ENCODE data around the gene MSS51.
"Not testable (repeated sequence)": the region's sequence is repeated elsewhere in the genome, so short reads cannot be mapped to it uniquely, and the experiment has no call there.

The MSS51 gene

DNA sequence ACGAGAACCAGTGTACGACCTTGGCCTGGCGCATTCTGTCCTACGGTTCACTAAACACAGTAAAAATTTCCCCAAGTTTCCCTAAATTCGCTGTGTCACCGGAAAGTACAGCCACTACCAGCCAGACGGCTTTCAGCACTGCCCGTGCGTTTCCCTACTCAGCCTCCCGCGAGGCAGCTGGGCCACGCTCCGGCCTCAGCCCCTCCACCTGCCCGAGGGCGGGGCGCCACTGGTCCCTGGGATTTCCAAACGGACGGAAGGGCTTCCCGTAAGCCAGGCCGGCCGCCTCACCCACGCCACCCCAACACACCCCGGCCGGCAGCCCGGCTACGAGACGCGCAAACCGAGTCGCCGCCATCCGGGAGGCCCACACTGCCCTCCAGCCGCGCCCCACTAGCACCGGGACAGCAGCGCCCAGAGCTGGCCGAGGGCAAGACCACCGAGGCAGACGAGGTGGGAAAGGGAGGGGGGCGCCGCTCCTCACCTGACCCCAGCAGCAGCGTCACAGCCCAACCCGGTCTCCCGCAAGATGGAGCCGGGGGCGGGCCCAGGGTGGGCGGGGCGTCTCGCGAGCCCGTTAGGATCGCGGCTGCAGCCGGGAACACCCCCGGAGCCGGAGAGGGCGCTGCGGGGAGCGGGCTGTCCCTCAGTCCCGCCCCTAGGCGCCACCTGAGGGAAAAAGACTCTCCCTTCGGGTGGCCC is 19.7 kb downstream of the MSS51 start, which contains the start of gene ANXA7:
Gene ANXA7, minus strand, starts transcription at position 531 of the 702 bp plus-strand sequence. CDS start 13,202 bp downstream, outside the sequence.
- DNase-seq, result peak; percentile 62

DNA sequence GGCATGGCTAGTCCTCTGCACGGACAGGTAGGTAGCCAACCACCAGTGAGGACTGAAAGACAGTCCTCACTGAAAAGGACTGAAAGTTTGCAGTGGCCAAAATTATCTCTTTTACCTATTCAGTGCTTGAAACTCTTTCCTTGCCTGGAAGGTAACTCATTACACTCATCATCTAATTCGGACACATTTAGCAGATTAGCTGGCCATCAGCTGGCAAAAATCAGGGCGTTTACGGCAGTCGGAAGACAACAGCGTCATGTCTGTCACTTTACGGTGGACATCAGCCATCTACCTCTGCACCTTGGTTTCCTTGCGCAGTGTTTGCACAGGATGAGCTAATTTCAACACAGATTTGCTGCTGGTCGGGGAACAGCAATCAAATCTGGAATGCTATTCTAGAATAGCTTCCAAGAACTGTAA is 20.2 kb downstream of the MSS51 start:
- peak; percentile 34 for DNase-seq

DNA sequence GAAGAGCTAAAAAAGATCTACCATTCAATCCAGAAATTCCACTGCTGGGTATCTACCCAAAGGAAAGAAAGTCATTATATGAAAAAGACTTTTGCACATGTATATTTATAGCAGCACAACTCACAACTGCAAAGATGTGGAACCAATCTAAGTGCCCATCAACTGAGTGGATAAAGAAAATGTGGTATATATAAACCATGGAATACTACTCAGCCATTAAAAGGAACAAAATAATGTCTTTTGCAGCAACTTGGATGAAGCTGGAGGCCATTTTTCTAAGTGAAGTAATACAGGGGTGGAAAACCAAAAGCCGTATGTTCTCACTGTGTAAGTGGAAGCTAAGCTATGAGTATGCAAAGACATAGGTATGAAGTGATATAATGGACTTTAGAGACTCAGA is 22.5 kb downstream of the MSS51 start:
- no peak for DNase-seq

DNA sequence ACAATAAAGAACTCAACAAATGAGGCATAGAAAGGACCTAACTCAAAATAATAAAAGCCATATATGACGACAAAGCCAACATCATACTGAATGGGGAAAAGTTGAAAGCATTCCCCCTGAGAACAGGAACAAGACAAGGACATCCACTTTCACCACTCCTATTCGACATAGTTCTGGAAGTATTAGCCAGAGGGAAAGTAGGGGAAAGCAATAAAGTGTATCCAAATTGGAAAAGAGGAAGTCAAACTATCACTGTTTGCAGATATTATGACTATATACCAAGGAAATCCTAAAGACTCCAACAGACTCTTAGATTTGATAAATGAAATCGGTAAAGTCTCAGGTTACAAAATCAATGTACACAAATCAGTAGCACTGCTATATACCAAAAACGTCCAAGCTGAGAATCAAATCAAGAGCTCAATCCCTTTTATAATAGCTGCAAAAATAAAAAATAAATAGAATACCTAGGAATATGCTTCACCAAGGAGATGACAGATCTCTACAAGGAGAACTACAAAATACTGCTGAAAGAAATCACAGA is 24.3 kb downstream of the MSS51 start:
- no peak for DNase-seq

DNA sequence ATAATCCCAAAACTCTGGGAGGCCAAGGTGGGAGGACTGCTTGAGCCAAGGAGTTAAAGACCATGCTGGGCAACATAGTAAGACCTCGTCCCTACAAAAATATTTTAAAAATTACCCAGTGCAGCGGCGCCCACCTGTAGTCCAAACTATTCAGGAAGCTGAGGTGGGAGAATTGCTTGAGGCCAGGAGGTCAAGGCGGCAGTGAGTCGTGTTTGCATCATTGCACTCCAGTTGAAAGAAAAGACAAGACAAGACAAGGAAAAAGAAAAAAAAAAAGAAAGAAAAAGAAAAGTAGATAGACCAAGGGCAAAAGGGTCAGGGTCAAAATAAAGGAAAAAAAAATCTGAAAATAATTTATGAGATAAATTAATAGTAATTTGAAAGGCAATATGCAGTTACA is 25.3 kb downstream of the MSS51 start:
- DNase-seq, result no peak

DNA sequence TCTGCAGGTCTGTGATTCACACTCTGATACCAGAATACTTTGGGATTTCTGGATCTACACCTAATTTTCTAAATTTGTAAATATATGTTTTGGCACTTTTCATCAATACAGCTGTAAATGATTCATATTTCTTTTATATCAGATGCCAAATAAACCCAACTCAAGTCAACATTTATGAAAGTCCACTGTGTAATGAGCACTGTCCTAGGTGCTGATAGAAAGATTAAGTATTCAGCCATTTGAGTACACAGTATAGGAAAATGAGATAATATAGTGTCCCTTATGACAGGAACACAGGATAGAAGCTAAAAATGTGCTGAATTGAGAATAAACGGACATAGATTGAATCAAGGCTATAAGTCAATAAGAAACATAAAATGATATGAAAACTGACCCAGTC is 25.9 kb downstream of the MSS51 start:
- DNase-seq, result no peak

DNA sequence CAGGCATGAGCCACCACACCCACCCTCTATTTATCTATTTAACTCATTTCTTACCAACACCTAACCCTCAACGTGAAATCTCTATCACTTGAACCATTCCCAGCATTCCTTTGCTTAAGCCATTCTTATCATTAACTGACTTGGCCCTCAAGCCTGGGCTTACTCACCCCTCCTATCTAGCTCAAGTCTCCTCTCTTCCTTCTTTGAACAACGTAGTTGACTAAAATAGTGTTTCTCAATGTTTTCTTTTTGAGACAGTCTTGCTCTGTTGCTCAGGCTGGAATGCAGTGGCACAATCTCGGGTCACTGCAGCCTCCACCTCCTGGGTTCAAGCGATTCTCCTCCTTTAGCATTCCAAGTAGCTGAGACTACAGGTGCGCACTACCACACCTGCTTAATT is 26.5 kb downstream of the MSS51 start:
- no peak for DNase-seq

DNA sequence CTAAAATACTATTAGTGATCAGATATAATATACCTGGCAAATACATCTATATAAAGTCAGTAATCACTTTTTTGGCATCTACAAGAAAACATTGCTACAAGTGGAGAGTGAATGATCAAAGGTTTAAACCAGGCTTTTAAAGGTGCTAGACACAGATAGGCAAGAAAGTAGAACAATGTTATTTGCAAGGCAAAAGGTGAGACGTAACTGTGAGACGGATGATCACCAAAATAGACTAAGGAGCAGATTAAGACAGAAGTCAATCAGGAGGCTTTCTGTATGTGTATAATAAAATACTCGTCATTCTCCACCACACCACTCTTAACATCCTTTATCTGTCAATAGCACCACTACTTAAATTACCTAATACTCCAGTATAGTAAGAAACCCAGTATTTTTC is 27.8 kb downstream of the MSS51 start:
- no peak for DNase-seq

DNA sequence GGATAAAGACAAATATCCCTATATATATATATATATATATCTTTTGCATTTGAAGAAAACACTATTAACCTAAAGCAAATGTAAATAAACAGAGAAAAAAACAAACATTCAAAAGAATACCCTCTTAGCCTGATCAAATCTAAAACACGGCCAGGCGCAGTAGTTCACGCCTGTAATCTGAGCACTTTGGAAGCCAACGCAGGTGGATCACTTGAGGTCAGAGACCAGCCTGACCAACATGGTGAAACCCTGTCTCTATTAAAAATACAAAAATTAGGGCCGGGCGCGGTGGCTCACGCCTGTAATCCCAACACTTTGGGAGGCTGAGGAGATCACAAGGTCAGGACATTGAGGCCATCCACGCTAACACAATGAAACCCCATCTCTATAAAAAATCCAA is 28.7 kb downstream of the MSS51 start:
- DNase-seq, result no peak

DNA sequence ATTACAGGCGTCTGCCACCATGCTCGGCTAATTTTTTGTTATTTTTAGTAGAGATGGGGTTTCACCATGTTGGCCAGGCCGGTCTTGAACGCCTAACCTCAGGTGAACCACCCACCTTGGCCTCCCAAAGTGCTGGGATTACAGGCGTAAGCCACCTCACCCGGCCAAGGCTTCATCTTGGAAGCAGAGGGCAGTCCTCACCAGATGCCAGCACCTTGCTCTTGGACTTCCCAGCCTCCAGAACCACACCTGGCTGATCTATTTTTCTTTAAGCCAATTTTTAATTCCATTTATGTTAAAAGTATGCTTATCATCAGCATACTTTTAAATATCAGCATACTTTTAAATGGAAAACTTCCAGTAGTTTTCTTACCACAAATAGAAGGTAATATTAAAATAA is 31.7 kb downstream of the MSS51 start:
- DNase-seq, result no peak

DNA sequence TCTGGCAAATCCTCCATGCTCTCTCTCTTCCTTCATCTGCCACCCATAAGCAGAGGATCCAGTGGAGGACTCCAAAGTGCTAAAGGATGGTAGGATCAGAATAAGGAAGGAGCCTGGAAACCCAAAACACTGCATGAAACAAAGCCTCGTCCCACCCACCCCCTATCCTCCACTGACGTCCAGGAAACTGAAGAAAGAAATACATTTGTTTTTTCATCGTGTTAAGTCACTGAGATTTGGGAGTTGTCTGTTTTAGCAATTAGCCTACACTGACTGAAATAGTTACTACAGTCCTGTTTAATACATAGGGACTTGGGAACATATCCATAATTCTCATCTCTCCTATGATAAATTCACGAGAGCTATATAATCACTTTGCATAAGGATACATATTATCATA is 34.3 kb downstream of the MSS51 start:
- no peak for DNase-seq

DNA sequence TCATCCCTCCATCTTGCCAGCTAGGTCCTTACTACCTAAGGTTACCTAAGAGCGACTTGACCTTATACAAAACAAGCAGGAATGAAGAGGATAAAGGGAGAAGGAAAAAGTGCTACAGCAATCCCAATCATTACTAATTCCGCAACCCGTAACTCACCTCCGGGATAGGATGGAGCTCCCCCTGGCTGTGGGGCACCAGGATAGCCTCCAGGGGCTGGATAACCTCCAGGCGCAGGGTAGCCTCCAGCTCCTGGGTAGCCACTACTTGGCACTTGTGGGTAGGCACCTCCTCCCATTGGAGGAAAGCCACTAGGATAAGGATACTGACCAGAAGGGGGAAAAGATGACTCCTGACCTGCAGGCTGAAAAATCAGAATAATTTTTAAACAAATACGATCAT is 35.3 kb downstream of the MSS51 start:
- DNase-seq, result no peak

DNA sequence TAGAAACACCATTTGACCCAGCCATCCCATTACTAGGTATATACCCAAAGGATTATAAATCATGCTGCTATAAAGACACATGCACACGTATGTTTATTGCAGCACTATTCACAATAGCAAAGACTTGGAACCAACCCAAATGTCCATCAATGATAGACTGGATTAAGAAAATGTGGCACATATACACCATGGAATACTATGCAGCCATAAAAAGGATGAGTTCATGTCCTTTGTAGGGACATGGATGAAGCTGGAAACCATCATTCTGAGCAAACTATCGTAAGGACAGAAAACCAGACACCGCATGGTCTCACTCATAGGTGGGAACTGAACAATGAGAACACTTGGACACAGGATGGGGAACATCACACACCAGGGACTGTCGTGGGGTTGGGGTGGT is 39.0 kb downstream of the MSS51 start:
- not testable (repeated sequence) for DNase-seq

DNA sequence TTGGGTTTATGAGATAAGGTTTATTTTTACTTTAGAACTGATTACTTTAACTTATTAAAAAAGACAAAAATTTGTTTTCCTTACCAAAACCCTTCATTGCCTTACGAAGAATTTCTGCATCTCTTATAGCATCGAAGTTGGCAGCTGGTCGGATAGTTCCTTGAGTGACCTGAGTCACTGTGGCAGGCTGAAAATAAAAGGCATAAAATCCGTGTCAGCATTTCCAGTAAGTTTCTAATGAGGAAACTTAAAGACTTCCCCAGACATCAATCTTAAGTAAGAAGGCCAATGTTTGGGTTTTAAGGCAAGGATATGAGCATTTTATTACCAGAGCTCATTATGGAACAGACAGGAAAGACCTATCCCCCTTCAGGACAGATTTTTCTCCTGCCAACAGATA is 45.1 kb downstream of the MSS51 start:
- no peak for DNase-seq

DNA sequence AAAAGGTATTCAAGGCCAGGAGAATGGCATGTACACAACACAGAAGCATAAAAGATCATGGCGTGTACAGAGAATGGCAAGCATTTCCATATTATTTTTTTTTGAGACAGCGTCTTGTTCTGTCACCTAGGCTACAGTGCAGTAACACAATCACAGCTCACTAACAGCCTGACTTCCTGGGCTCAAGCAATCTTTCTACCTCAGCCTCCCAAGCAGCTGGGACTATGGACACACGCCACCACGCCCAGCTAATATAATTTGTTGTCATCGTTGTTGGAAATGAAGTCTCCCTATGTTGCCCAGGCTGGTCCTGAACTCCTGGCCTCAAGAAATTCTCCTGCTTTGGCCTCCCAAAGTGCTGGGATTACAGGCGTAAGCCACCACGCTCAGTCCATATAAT is 46.8 kb downstream of the MSS51 start:
- DNase-seq, result no peak

DNA sequence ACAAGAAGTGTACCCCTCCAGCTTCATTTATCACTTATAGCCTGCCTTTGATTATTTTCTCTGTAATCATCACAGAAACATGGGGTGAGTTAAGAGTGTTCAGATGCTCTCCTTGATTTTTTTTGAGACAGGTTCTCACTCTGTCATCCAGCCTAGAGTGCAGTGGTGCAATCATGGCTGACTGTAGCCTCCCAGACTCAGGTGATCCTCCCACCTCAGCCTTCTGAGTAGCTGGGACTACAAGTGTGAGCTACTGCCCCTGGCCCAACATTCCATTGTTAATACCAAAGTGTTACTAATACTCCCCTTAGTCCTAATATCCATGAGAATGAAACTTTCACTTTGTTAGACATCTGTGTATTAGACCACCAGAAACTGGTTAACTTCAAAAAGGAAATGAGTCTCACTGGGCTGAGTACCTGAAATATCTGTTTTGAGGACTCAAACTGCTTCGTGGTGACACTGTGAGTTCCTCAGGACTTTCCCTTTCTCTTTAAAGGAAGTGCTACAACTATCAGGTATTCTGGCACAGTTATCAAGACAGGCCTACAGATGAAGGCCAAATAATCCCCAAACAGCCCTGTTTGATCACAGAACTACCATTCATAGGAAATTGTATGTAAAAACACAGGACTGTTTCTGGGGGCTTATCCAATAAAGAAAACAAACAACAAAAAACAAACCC is 54.2 kb downstream of the MSS51 start:
- no peak for DNase-seq

DNA sequence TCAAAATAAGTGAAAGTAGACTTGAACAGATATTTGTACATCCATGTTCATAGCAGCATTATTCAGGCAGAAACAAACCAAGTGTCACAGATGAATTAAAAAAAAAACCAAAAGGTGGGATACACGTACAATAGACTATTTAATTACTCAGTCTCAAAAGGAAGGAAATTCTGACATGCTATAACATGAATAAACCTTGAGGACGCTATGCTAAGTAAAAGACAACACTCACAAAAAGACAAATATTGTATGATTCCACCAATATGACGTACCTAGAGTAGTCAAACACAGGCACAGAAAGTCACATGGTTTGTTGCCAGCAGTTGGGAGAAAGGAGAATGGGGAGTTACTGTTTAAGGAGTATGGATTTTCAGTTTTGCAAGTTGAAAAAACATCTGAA is 56.7 kb downstream of the MSS51 start:
- no peak for DNase-seq
